Stomach (tissue), 4 donors: ENCODE results near the gene CACNB2.

ENCODE experiments used
- CTCF ChIP-seq, 7 experiments: fragments of 450-650 bp in 4 of 7; fragments of 200-600 bp in 3 of 7; sonication (generic) in 3 of 7; IDR thresholded peaks; one replicate each; pipeline ENCODE4 v1.5.1; 2016 to 2019; ENCODE audit warnings: antibody characterized with exemption in 7 of 7, control low read depth in 2 of 7, mild to moderate bottlenecking in 1 of 7
- EP300 ChIP-seq: sonication (generic); formaldehyde crosslinking; IDR thresholded peaks from one replicate; pipeline ENCODE4 v1.6.1; 2017; ENCODE audit warnings: antibody characterized with exemption
- POLR2A ChIP-seq, 4 donors: fragments of 450-650 bp; IDR thresholded peaks; one replicate each; pipeline ENCODE4 v1.6.1; 2016; ENCODE audit warnings: antibody characterized with exemption in 4 of 4, control low read depth in 2 of 4, mild to moderate bottlenecking in 1 of 4, moderate library complexity in 1 of 4
- POLR2AphosphoS5 ChIP-seq, 3 donors: sonication (generic); formaldehyde crosslinking; IDR thresholded peaks; one replicate each; pipeline ENCODE4 v1.6.1; 2016; ENCODE audit warnings: antibody characterized with exemption in 3 of 3

GRCh38 chr10:18252086-18252485, 111.9 kb downstream of the CACNB2 start:
- TF ChIP-seq POLR2A (IDR thresholded peaks at IDR 0.05), result no peak
- no peak for TF ChIP-seq CTCF (IDR thresholded peaks at IDR 0.05)
- TF ChIP-seq EP300, result no peak
- no peak for TF ChIP-seq POLR2AphosphoS5 (IDR thresholded peaks at IDR 0.05)
